ENCODE measurements around the gene RMI2.

GRCh38 chr16:11307639-11308492 is 37.4 kb upstream of the RMI2 start:
- TF ChIP-seq POLR2AphosphoS5 (IDR thresholded peaks at IDR 0.05; ENCODE audit: low read depth, low read length) (no peak), POLR2A (IDR thresholded peaks at IDR 0.05; ENCODE audit: low read depth, low read length) (no peak), TAF1 (IDR thresholded peaks at IDR 0.05; ENCODE audit: borderline replicate concordance, low read depth, low read length) (no peak)

Measured in GM12892 (cell line).